AML-193 (cell line): ENCODE measurements around the gene TIE1.

Experiments
- DNase-seq, 2 experiments: peaks; one replicate each; lab custom pipeline; 2025; lab: John Stamatoyannopoulos, UW

TIE1 gene

DNA sequence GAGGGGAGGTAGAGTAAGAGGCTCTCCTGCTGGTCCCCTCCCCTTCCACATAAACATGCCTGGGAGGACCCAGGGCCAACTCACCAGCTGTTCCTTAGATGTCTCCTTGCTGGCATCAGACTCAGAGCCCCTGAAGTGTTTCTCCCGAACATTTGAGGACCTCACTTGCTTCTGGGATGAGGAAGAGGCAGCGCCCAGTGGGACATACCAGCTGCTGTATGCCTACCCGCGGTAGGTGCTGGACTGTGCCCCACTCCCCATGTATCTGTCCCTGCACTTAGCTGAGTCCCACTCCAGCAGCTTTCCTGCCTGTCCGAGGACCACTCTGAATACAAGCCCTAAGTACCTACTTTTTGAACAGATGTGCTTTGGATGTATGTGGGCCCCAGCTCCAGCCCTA, 37.2 kb downstream of the TIE1 start:
- DNase-seq, result no peak

DNA sequence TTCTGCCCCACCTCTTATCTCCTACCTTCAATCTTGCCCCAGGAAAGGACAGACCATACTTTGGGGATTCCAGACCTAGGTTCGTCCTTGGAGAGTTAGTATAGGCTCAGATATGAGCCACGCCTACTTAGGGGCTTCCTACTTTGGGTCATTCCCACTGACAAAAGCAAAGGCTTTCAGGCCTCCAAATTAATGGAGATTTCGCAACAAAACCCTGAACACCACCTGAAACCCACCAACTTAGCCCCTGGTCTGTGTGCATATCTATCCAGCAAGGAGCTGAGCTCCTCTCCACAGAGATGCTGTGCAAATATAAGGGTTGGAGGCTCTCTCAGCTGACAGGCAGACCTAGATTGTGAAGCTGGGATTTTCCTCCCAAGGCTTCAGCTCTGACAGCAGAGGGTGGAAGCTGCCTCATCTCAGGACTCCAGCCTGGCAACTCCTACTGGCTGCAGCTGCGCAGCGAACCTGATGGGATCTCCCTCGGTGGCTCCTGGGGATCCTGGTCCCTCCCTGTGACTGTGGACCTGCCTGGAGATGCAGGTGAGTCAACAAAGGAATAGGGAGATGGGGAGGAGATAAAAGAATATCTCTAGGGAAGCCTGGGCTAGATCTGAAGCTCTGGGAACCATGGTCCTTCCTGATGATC, 38.9 kb downstream of the TIE1 start:
- no peak for DNase-seq

- DNase-seq, result no peak
Observed at GRCh38 chr1:43340559-43340958, 39.8 kb downstream of the TIE1 start.

- no peak for DNase-seq
Observed at GRCh38 chr1:43344267-43344850, 43.6 kb downstream of the TIE1 start.

DNA sequence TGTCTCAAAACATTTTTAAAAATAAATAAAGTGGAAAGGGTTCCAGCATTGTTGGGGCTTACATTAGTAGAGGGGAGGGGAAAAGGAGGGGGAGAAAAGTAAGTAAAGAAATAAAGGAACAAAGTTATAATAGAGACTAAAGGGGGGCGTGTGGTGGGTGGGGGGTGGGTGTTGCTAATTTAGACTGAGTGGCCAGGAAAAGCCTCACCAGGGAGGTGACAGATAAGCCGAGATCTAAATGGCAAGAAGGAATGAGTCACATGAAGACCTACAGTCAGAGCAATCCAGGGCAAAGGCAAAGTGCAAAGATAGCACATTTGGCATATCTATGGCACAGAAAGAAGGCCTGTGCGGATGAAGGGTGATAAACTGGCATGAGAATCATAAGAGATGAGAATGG, 44.3 kb downstream of the TIE1 start:
- no peak for DNase-seq

GRCh38 chr1:43346636-43347035, 45.9 kb downstream of the TIE1 start:
- no peak for DNase-seq

- no peak for DNase-seq
Observed at GRCh38 chr1:43348343-43348808, 47.6 kb downstream of the TIE1 start.

DNA sequence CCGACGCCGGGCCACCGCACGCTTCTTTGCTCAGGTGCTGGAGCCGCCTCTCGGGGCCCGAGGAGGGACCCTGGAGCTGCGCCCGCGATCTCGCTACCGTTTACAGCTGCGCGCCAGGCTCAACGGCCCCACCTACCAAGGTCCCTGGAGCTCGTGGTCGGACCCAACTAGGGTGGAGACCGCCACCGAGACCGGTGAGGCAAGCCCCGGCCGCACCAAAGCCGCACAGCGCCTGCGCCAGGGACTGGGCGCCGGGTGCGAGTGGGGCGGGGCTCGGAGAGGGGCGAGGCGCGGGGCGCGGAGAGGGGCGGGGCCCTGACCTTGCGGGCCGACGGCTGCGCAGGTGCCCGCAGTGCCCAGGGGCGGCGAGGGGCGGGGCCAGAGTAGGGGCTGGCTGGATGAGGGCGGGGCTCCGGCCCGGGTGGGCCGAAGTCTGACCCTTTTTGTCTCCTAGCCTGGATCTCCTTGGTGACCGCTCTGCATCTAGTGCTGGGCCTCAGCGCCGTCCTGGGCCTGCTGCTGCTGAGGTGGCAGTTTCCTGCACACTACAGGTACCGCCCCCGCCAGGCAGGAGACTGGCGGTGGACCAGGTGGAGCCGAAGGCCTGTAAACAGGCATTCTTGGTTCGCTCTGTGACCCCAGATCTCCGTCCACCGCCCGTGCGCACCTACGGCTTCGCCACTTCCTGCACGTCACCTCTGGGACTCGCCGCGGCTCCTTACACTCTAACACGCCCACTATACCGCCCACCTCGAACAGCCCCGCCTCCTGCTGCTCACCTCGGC, 48.2 kb downstream of the TIE1 start:
- no peak for DNase-seq

DNA sequence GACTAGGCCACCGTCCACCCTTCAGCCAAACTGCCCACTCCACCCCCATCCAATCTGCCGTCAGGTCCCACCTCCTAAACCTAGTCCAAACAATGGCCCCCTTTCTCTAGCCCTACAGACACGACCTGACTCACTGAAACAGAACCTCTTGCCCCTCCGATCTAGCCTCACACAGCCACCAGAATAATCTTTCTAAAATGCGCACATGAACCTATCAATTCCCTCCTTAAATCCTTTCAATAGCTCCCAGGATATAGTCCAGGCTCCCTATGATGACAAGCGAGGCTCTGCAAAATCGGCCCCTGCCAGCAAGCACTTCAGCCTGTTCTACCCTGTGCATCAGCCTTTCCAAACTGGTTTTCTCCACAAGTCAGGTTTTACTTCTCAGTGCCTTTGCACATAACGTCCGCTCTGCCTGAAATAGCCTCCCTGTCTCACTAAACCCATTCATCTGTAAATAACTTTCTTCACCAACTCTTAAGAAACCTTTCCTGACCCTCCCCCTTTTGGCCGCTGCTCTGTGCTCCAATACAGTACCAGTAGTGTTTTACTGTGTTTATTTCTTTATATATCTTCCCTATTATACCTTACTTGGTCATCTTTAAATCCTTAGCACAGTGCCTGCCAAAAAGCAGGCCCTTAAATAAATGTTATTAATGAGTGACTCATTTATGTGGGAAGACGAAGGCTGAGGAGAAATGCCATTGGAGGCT, 49.0 kb downstream of the TIE1 start:
- no peak for DNase-seq

GRCh38 chr1:43350976-43351375, 50.2 kb downstream of the TIE1 start:
- no peak for DNase-seq

DNA sequence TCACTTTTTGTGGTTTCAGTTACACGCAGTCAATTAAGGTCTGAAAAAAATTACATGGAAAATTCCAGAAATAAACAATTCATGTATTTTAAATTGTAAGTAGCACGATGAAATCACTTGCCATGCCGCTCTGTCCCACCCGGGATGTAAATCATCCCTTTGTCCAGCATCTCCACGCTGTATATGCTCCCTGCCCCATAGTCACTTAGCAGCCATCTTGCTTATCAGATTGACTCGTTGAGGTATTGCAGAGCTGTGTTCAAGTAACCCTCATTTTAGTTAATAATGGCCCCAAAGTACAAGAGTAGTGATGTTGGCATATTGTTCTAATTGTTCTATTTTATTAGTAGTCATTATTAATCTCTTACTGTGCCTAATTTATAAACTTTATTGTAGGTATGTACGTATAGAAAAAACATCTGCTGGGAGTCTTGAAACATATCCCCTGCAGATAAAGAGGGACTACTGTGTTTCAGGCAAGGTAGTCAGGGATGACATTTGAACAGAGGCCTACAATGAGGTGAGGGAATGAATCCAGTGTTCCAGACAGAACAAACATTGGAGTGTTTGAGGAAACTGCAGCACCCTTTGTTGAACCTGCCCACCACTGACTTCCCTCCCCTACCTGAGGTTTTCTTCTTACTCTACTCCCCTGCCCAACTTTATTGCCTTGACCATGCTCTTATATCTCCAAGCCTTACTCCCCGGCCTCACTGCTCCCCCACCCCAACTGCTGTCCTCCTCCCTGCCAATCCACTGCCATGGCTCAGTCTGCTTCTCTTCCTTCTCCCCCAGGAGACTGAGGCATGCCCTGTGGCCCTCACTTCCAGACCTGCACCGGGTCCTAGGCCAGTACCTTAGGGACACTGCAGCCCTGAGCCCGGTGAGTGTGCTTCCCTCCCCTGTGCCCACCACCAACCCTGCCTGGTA, 50.9 kb downstream of the TIE1 start:
- no peak for DNase-seq

DNA sequence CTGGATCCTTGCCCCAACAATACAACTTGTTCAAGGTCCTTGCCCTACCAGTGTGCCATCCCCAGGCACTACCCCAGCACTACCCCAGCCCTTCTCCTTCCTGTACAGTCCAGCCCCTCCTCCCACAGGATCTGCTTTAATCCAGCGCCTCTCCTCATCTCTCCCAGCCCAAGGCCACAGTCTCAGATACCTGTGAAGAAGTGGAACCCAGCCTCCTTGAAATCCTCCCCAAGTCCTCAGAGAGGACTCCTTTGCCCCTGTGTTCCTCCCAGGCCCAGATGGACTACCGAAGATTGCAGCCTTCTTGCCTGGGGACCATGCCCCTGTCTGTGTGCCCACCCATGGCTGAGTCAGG, 51.5 kb downstream of the TIE1 start:
- DNase-seq, result no peak

DNA sequence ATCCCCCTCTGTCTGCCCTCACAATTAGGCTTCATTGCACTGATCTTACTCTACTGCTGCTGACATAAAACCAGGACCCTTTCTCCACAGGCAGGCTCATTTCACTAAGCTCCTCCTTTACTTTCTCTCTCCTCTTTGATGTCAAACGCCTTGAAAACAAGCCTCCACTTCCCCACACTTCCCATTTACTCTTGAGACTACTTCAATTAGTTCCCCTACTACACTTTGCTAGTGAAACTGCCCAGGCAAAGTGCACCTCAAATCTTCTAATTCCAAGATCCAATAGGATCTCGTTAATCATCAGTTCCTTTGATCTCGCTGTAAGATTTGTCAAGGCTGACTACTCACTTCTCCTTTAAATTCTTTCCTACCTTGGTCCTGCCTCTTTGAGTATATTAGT, 52.1 kb downstream of the TIE1 start:
- DNase-seq, result no peak

GRCh38 chr1:43354471-43354870, 53.7 kb downstream of the TIE1 start:
- no peak for DNase-seq

DNA sequence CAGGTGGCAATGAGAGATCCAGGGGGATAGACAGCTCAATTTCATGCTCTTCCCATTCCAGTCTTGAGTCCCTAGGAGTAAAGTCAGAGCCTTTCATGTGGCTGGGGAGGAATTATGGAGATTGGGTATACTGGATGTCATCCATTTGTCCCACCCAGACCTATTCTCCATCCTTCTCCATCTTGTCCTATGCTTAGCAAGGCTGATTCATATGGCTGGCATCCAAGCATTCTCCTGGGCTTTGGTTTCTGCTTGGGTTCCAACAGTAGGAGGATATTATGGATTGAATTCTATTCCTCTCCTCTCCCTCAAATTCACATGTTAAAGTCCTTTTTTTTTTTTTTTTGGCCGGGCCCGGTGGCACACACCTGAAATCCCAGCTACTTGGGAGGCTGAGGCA, 54.2 kb downstream of the TIE1 start:
- no peak for DNase-seq

DNA sequence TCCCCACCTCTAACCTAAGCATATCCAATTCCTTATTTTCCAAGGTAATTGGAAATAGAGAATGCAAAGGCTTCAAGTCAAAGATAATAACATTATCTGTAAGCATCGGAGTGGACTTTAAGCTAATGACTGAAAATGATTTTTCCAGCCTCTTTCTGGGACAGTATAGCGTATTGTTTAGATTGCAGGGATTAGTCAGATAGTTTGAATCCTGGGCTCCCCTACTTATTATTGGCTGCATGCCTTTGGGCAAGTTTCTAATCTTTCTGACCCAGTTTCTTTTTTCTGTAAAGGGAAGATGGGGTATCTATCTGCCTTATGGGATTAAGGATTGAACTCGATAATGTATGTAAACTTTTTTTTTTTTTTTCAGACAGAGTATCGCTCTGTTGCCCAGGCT, 56.5 kb downstream of the TIE1 start:
- no peak for DNase-seq

- peak; percentile 62 to 67 for DNase-seq
Observed at GRCh38 chr1:43358121-43358745, 57.5 kb downstream of the TIE1 start.

- DNase-seq, result peak; percentile 93 to 94
Observed at GRCh38 chr1:43358746-43359693, 58.2 kb downstream of the TIE1 start, which contains the start of gene CDC20. CDC20 (plus strand) TSS chr1:43358981; CDS start chr1:43359216, 235 bp downstream.

GRCh38 chr1:43359696-43360095, 58.9 kb downstream of the TIE1 start:
- DNase-seq, result no peak

- DNase-seq, result no peak
Observed at GRCh38 chr1:43360616-43361015, 59.8 kb downstream of the TIE1 start.
